Liver (tissue), 3 donors: ENCODE data around the gene TMEM125.
A peak's percentile ranks its signal among the peaks of the same experiment; 100 is the strongest.

Experiments used
- JUND ChIP-seq, 2 donors: IDR thresholded peaks; 2 replicates each; pipeline ENCODE4 v1.6.1; 2016; ENCODE audit warnings: antibody characterized with exemption in 2 of 2
- RAD21 ChIP-seq, 2 donors: IDR thresholded peaks; 2 replicates each; pipeline ENCODE4 v1.6.1; 2016; ENCODE audit warnings: antibody characterized with exemption in 2 of 2, mild to moderate bottlenecking in 2 of 2
- RXRA ChIP-seq, 2 donors: IDR thresholded peaks; 2 replicates each; pipeline ENCODE4 v1.6.1; 2017 to 2018; ENCODE audit warnings: antibody characterized with exemption in 2 of 2, mild to moderate bottlenecking in 1 of 2
- TAF1 ChIP-seq: conservative IDR thresholded peaks from 2 replicates; pipeline ENCODE4 v1.6.1; 2016; ENCODE audit warnings: antibody characterized with exemption, mild to moderate bottlenecking
- YY1 ChIP-seq: IDR thresholded peaks from 2 replicates; pipeline ENCODE4 v1.6.1; 2016; ENCODE audit warnings: antibody characterized with exemption, mild to moderate bottlenecking
- TF ChIP-seq, protein P1 (sequence below): fragments of 150-350 bp; IDR thresholded peaks from 2 replicates; pipeline ENCODE4 v1.5.1; 2017; ENCODE audit warnings: improper control_type of control experiment, low read depth, low read length; ENCODE audit not compliant: missing input control
- TF ChIP-seq, protein P2 (sequence below): IDR thresholded peaks from 2 replicates; pipeline ENCODE4 v1.6.1; 2016; ENCODE audit warnings: antibody characterized with exemption, mild to moderate bottlenecking
- TF ChIP-seq, protein P3 (sequence below): IDR thresholded peaks from 2 replicates; pipeline ENCODE4 v1.6.1; 2016; ENCODE audit warnings: antibody characterized with exemption
- TF ChIP-seq, protein P4 (sequence below): IDR thresholded peaks from 2 replicates; pipeline ENCODE4 v1.6.1; 2016; ENCODE audit warnings: antibody characterized with exemption
- donor health status: healthy.
- donor health status: healthy.

DNA sequence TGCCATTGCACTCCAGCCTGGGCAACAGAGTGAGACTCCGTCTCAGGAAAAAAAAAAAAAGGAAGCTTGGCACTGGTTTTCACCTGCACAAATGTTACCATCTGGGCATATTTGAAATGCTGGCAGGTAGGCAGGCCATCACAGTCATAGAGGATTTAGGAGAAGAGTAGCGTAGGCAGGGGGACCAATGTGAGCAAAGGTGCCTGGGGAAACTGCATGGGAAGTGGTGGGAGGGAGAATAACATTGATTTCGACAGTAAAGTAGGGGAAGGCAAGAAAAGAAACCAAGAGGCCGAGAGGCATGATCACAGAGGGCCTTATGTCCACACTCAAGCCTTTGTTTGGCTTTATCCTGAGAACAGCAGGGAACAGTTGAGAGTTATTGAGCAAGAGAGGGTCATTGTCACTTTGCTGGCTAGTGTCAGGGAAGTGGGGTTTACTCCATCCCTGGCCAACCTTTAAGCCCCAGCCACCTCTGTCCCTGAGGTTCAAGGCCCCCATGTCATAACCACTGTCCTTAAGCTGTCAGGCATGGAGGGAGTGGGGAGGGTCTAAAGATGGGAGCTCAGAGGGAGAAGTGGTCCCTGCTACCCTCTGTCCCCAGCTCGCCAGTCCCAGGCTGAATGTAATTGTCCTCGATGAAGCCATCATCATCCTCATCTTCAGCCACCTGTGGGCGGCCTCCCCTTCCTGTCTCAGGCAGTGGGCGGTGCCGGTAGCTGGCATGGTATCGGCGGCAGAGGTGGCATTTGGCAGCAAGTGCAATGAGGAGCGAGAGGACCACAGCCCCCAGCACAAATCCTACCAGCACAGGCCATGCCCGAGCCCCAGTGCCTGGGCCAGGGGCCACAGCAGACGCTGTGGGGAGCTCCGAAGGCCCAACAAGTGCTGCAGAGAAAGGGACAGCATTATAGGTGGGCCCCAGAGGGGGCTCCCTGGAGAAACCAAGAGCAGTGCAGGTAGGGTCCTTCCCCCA lies 12.7 kb downstream of the TMEM125 start:
- no peak for TF ChIP-seq YY1
- TF ChIP-seq, protein P1, sequence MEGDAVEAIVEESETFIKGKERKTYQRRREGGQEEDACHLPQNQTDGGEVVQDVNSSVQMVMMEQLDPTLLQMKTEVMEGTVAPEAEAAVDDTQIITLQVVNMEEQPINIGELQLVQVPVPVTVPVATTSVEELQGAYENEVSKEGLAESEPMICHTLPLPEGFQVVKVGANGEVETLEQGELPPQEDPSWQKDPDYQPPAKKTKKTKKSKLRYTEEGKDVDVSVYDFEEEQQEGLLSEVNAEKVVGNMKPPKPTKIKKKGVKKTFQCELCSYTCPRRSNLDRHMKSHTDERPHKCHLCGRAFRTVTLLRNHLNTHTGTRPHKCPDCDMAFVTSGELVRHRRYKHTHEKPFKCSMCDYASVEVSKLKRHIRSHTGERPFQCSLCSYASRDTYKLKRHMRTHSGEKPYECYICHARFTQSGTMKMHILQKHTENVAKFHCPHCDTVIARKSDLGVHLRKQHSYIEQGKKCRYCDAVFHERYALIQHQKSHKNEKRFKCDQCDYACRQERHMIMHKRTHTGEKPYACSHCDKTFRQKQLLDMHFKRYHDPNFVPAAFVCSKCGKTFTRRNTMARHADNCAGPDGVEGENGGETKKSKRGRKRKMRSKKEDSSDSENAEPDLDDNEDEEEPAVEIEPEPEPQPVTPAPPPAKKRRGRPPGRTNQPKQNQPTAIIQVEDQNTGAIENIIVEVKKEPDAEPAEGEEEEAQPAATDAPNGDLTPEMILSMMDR, result no peak
- TF ChIP-seq TAF1, result no peak
- TF ChIP-seq RAD21 (IDR thresholded peaks at IDR 0.05), result peak; percentile 21 to 48
- TF ChIP-seq, protein P2, sequence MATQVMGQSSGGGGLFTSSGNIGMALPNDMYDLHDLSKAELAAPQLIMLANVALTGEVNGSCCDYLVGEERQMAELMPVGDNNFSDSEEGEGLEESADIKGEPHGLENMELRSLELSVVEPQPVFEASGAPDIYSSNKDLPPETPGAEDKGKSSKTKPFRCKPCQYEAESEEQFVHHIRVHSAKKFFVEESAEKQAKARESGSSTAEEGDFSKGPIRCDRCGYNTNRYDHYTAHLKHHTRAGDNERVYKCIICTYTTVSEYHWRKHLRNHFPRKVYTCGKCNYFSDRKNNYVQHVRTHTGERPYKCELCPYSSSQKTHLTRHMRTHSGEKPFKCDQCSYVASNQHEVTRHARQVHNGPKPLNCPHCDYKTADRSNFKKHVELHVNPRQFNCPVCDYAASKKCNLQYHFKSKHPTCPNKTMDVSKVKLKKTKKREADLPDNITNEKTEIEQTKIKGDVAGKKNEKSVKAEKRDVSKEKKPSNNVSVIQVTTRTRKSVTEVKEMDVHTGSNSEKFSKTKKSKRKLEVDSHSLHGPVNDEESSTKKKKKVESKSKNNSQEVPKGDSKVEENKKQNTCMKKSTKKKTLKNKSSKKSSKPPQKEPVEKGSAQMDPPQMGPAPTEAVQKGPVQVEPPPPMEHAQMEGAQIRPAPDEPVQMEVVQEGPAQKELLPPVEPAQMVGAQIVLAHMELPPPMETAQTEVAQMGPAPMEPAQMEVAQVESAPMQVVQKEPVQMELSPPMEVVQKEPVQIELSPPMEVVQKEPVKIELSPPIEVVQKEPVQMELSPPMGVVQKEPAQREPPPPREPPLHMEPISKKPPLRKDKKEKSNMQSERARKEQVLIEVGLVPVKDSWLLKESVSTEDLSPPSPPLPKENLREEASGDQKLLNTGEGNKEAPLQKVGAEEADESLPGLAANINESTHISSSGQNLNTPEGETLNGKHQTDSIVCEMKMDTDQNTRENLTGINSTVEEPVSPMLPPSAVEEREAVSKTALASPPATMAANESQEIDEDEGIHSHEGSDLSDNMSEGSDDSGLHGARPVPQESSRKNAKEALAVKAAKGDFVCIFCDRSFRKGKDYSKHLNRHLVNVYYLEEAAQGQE, result no peak
- TF ChIP-seq, protein P3, sequence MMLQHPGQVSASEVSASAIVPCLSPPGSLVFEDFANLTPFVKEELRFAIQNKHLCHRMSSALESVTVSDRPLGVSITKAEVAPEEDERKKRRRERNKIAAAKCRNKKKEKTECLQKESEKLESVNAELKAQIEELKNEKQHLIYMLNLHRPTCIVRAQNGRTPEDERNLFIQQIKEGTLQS, result no peak
- peak; percentile 92 to 93 for TF ChIP-seq RXRA (IDR thresholded peaks at IDR 0.05)
- TF ChIP-seq, protein P4, sequence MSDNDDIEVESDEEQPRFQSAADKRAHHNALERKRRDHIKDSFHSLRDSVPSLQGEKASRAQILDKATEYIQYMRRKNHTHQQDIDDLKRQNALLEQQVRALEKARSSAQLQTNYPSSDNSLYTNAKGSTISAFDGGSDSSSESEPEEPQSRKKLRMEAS, result peak; percentile 28
- no peak for TF ChIP-seq JUND (IDR thresholded peaks at IDR 0.05)
